ENCODE measurements around the gene PMAIP1.

DNA sequence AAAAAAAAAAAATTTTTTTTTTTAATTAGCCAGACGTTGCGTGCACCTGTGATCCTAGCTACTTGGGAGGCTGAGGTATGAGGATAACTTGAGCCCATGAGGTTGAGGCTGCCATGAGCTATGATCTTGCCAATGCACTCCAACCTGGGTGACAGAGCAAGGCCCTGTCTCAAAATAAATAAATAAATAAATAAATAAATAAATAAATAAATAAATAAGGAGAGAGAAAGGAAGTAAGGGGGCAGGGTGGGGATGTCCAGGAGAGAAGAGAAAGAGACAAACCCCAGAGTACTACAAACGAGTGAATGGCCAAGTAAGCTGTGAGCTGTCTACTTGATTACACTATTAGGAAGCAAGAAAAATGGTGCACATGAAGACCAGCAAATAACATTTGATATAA is 7.7 kb upstream of the PMAIP1 start:
- TF ChIP-seq SUZ12 (IDR thresholded peaks at IDR 0.05) (no peak), BHLHE40 (IDR thresholded peaks at IDR 0.05; ENCODE audit: borderline replicate concordance) (no peak), FOXM1 (IDR thresholded peaks at IDR 0.05; ENCODE audit: borderline replicate concordance) (no peak), FOXA1 (IDR thresholded peaks at IDR 0.05) (no peak), L3MBTL2 (conservative IDR thresholded peaks at IDR 0.05) (no peak), ZNF384 (IDR thresholded peaks at IDR 0.05) (no peak), NFRKB (IDR thresholded peaks at IDR 0.05) (no peak), FOXK2 (IDR thresholded peaks at IDR 0.05) (no peak), SP1 (IDR thresholded peaks at IDR 0.05) (no peak), TARDBP (IDR thresholded peaks at IDR 0.05) (no peak), CTBP1 (IDR thresholded peaks at IDR 0.05; ENCODE audit: borderline replicate concordance) (no peak)
- TF ChIP-seq, protein P1, sequence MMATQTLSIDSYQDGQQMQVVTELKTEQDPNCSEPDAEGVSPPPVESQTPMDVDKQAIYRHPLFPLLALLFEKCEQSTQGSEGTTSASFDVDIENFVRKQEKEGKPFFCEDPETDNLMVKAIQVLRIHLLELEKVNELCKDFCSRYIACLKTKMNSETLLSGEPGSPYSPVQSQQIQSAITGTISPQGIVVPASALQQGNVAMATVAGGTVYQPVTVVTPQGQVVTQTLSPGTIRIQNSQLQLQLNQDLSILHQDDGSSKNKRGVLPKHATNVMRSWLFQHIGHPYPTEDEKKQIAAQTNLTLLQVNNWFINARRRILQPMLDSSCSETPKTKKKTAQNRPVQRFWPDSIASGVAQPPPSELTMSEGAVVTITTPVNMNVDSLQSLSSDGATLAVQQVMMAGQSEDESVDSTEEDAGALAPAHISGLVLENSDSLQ (IDR thresholded peaks at IDR 0.05) = no peak
